HUES48 (cell line): ENCODE results near the gene OR13J1.
"Not testable (repeated sequence)": the region's sequence is repeated elsewhere in the genome, so short reads cannot be mapped to it uniquely, and the experiment has no call there.

Experiments
- H3K27ac ChIP-seq: one replicate; pipeline ENCODE4 v1.7.0; 2013; ENCODE audit warnings: low read depth, low read length, inconsistent platforms
- H3K27me3 ChIP-seq: 2 replicates; pipeline ENCODE4 v1.6.1; 2013; ENCODE audit warnings: mild to moderate bottlenecking, low read length; ENCODE audit not compliant: control insufficient read depth, insufficient read depth
- H3K36me3 ChIP-seq: 2 replicates; pipeline ENCODE4 v1.6.1; 2013; ENCODE audit warnings: low read length; ENCODE audit not compliant: control insufficient read depth, insufficient read depth
- H3K4me1 ChIP-seq: 2 replicates; pipeline ENCODE4 v1.6.1; 2013; ENCODE audit warnings: mild to moderate bottlenecking, low read length; ENCODE audit not compliant: control insufficient read depth, insufficient read depth
- H3K4me3 ChIP-seq: 2 replicates; pipeline ENCODE4 v1.5.1; 2013; ENCODE audit warnings: mild to moderate bottlenecking, low read depth, low read length
- H3K9ac ChIP-seq: 2 replicates; pipeline ENCODE4 v1.6.1; 2013; ENCODE audit warnings: mild to moderate bottlenecking, low read depth, low read length, moderate library complexity
- H3K9me3 ChIP-seq: 2 replicates; pipeline ENCODE4 v1.6.1; 2013; ENCODE audit warnings: low read length; ENCODE audit not compliant: control insufficient read depth, insufficient read depth

OR13J1 gene

DNA sequence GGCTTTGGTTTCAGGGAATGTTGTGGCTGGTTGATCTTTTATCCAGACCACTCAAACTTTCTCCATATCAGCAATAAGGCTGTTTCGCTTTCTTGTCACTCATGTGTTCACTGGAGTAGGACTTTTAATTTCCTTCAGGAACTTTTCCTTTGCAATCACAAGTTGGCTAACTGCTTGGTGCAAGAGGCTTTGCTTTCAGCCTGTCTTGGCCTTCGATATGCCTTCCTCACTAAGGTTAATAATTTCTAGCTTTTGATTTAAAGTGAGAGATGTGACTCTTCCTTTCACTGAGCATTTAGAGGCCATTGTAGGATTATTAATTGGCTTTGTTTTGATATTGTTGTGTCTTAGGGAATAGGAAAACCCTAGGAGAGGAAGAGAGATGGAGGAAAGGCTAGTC lies 28.8 kb upstream of the OR13J1 start:
- Histone ChIP-seq H3K27me3 (no peaks in the 10 kb centered on the region), H3K9ac (no peak overlapping the region), H3K4me1 (no peaks in the 10 kb centered on the region), H3K9me3 (no peaks in the 10 kb centered on the region), H3K4me3 (no peak overlapping the region), H3K27ac (no peak overlapping the region), H3K36me3 (no peaks in the 10 kb centered on the region)

DNA sequence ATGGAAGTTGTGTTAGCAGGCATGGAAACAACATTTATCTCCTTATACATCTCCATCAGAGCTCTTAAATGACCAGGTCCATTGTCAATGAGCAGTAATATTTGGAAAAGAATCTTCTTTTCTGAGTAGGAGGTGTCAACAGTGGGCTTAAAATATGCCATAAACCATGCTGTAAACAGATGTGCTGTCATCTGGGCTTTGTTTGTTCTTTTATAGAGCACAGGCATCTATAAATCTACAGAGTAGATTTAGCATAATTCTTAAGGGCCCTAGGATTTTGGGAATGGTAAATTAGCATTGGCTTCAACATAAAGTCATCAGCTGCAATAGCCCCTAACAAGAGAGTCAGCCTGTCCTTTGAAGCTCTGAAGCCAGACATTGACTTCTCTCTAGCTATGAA lies 28.1 kb upstream of the OR13J1 start:
- no peaks in the 10 kb centered on the region for H3K9me3 ChIP-seq
- no peak overlapping the region for H3K27ac ChIP-seq
- H3K4me1 ChIP-seq, result no peaks in the 10 kb centered on the region
- no peaks in the 10 kb centered on the region for H3K36me3 ChIP-seq
- no peak overlapping the region for H3K9ac ChIP-seq
- H3K4me3 ChIP-seq, result no peak overlapping the region
- no peaks in the 10 kb centered on the region for H3K27me3 ChIP-seq

DNA sequence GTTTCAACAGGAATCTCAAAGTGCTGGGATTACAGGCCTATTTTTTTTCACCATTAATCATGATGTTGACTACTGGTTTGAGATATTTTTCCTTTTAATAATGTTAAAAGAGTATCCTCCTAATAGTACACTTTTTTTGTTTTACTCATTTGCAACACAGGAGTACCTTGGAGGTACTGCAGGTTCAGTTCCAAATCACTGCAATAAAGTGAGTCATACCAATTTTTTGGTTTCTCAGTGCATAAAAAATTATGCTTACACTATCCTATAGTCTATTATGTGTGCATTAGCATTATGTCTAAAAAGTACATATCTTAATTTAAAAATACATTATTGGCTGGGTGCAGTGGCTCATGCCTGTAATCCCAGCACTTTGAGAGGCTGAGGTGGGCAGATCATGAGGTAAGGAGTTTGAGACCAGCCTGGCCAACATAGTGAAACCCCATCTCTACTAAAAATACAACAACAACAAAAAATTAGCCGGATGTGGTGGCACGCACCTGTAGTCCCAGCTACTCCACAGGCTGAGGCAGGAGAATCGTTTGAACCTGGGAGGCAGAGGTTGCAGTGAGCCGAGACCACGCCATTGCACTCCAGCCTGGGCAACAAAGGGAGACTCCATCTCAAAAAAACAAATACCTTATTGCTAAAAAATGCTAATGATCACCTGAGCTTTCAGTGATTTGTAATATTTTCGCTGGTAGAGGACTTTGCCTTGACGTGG lies 27.3 kb upstream of the OR13J1 start:
- H3K9ac ChIP-seq, H3K36me3 ChIP-seq, H3K4me3 ChIP-seq, H3K4me1 ChIP-seq, H3K27ac ChIP-seq, H3K9me3 ChIP-seq, H3K27me3 ChIP-seq: not testable (repeated sequence)

DNA sequence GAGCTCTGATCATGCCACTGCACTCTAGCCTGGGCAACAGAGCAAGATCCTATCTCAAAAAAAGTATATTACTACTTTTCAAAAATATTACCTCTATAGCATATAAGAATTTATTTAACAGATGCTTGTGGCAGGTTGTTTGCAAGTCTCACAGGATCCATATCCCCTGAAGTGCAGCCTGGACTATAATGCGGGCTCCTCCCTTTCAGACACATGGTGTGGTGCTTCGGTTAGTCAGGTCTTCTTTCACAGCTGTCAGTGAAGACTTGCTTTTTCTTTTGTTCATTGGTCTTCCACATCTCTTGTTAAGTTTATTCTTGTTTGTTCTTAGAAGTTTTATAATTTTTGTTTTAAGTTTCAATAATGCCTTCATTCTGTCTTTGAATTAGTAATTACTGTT lies 26.4 kb upstream of the OR13J1 start:
- Histone ChIP-seq H3K4me3 (no peak overlapping the region), H3K36me3 (no peaks in the 10 kb centered on the region), H3K4me1 (no peaks in the 10 kb centered on the region), H3K27ac (no peak overlapping the region), H3K9ac (no peak overlapping the region), H3K9me3 (no peaks in the 10 kb centered on the region), H3K27me3 (no peaks in the 10 kb centered on the region)

DNA sequence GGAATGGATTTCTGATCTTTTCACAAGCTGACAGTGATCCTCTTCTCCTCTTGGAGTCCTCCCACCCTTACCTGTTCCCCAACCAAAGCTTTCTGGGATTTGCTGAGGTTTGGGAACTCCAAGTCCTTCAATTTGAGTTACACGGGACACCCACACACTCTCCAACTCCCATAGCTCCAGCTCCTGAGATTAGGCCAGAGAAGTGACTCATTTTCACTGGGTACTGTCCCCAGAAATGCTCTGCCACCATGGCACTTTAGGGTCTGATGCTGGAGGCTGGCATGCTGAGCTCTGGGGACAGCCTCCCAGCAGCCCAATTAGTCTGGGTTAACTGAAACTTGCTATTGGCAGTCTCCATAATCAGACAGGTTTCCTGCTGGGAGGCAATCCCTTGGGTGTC lies 21.9 kb upstream of the OR13J1 start:
- Histone ChIP-seq H3K27ac (no peak overlapping the region), H3K9ac (no peak overlapping the region), H3K36me3 (no peaks in the 10 kb centered on the region), H3K9me3 (no peaks in the 10 kb centered on the region), H3K4me3 (no peak overlapping the region), H3K27me3 (no peaks in the 10 kb centered on the region), H3K4me1 (no peaks in the 10 kb centered on the region)

DNA sequence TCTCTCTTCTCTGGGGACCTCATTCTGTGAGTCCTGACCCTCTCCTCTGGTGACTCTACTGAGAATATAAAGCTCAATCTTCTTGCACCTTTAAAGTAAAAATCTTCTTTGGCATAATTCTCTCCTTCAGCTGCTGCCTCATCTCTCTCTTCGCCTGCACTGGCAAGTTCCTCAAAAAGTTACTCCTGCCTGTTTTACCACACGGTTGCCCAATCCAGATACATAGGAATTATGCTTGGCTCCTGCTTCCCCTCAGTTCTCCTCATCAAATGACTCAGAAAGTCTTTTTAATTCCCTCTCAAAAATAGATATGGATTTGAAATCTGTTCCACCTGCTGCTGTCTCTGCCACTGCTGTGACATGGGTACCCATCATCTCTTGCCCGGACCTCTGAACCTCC lies 21.4 kb upstream of the OR13J1 start:
- no peaks in the 10 kb centered on the region for H3K27me3 ChIP-seq
- no peaks in the 10 kb centered on the region for H3K4me1 ChIP-seq
- H3K9ac ChIP-seq, result no peak overlapping the region
- H3K4me3 ChIP-seq, result no peak overlapping the region
- no peak overlapping the region for H3K27ac ChIP-seq
- no peaks in the 10 kb centered on the region for H3K36me3 ChIP-seq
- no peaks in the 10 kb centered on the region for H3K9me3 ChIP-seq

DNA sequence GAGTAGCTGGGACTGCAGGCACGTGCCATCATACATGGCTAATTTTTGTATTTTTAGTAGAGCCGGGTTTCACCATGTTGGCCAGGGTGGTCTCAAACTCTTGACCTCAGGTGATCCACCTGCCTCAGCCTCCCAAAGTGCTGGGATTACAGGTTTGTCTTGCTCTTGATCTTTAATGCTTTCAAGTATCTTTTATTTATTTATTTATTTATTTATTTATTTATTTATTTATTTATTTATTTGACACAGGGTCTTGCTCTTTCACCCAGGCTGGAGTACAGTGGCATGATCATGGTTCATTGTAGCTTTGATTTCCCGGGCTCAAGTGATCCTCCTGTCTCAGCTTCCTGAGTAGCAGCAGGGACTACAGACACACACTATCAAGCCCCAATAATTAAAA lies 14.7 kb upstream of the OR13J1 start:
- not testable (repeated sequence) for H3K27me3 ChIP-seq, H3K9ac ChIP-seq, H3K36me3 ChIP-seq, H3K27ac ChIP-seq, H3K4me3 ChIP-seq, H3K9me3 ChIP-seq, H3K4me1 ChIP-seq

DNA sequence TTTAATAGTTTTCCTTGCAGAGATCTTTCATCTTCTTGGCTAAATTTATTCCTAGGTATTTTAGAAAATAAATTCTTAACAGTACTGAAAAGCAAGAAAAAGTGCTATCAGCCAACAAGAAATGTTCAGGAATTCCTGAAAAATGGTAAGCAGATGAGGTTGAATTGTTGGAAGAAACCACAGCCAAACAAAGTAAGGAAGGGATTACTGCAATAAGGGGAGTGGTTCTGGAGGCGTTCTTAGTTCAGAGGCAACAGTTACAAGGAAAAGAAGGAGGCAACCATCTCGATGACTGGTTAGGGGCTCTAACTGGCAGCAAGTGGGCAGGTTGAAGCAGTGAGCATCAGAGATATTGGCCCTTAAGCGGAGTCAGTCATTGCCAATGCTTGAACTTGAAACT lies 12.8 kb upstream of the OR13J1 start:
- no peak overlapping the region for H3K27ac ChIP-seq
- no peaks in the 10 kb centered on the region for H3K36me3 ChIP-seq
- no peaks in the 10 kb centered on the region for H3K9me3 ChIP-seq
- no peaks in the 10 kb centered on the region for H3K4me1 ChIP-seq
- no peak overlapping the region for H3K4me3 ChIP-seq
- no peaks in the 10 kb centered on the region for H3K27me3 ChIP-seq
- no peak overlapping the region for H3K9ac ChIP-seq

DNA sequence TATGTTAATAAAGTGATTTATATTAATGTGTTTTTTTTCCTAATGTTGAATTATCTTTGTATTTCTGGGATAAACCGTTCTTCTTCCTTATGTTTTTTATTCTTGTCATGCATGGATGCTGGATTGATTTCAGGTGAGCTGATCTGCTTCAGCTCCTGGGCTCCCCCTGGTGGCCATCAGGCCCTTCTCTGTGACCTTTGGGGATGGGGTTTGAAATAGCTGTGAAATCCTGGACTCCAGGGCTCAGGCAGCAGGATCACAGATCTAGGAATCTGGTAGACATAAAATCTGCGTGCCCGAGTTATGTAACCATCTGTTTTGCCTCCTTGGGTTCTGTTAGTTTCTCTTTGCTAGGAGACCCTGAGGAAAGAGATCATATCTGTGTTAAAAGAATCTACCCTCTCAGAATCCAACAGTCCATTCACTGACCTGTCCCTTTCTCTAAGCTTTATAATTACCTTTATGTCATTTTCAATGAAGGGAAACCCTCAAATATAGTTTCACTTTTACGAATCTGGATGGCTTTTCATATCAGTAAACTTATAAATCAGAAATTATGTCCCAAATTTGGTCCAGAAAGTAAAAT lies 12.2 kb upstream of the OR13J1 start:
- Histone ChIP-seq H3K27ac (no peak overlapping the region), H3K27me3 (no peaks in the 10 kb centered on the region), H3K4me1 (no peaks in the 10 kb centered on the region)

DNA sequence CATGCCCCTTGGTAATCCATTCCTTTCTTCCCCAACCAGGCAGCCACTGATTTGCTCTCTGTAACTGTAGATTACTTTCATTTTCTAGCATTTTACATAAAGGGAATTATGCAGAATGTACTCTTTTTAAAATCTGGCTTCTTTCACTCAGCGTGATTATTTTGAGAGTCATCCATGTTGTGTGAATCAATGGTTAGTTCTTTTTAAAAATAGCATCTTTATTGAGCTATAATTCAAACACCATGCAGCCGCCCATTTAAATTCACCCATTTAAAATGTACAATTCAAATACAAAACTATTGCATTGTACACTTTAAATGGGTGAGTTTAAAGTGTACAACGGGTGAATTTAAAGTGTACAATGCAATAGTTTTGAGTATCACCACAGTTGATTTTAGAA lies 2.3 kb upstream of the OR13J1 start:
- H3K27me3 ChIP-seq, result no peaks in the 10 kb centered on the region
- H3K4me1 ChIP-seq, result peaks cover 11% of the 10 kb centered on the region
- no peak overlapping the region for H3K9ac ChIP-seq
- no peak overlapping the region for H3K27ac ChIP-seq
- no peak overlapping the region for H3K4me3 ChIP-seq
- no peaks in the 10 kb centered on the region for H3K36me3 ChIP-seq
- no peaks in the 10 kb centered on the region for H3K9me3 ChIP-seq

More for the DNA sequence above, 12.2 kb upstream of the OR13J1 start:
- no peaks in the 10 kb centered on the region for H3K36me3 ChIP-seq
- no peak overlapping the region for H3K9ac ChIP-seq
- no peak overlapping the region for H3K4me3 ChIP-seq
- no peaks in the 10 kb centered on the region for H3K9me3 ChIP-seq

DNA sequence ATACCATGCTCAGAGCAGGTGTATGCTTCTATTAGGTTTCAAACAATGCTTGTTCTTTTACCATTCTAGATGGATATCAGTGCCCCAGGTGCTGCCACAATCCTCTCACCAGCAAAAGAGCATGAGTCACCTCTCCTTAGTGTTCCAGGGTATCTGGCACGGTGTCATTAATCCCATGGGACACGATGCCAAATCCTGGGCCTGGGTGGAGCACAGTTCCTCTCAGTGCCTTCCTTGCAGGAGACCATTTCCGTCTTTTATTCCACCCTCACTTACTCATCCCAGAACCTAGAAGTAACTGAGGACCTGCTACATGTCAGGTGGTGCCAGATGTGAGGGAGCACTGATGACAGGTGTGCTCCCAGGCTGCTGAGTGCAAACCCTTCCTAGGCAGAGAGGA lies 1.3 kb upstream of the OR13J1 start:
- Histone ChIP-seq H3K27me3 (no peaks in the 10 kb centered on the region), H3K9me3 (no peaks in the 10 kb centered on the region), H3K4me3 (no peak overlapping the region), H3K36me3 (no peaks in the 10 kb centered on the region), H3K4me1 (peaks cover 11% of the 10 kb centered on the region), H3K27ac (no peak overlapping the region), H3K9ac (no peak overlapping the region)
